Ectodermal cell (in vitro differentiated cells): ENCODE data around the gene TOP3B.

ENCODE experiments used
- H3K27ac ChIP-seq: 2 replicates; pipeline ENCODE4 v1.7.0; 2013; ENCODE audit warnings: mild to moderate bottlenecking, low read depth, low read length; ENCODE audit not compliant: insufficient read depth, poor library complexity, severe bottlenecking
- H3K27me3 ChIP-seq: 2 replicates; pipeline ENCODE4 v1.7.0; 2013; ENCODE audit warnings: mild to moderate bottlenecking, low read length; ENCODE audit not compliant: insufficient read depth, control insufficient read depth, poor library complexity, severe bottlenecking
- H3K36me3 ChIP-seq: one replicate; pipeline ENCODE4 v1.7.0; 2013; ENCODE audit warnings: low read length; ENCODE audit not compliant: control insufficient read depth, insufficient read depth
- H3K4me1 ChIP-seq: one replicate; pipeline ENCODE4 v1.7.0; 2013; ENCODE audit warnings: low read length; ENCODE audit not compliant: control insufficient read depth, insufficient read depth
- H3K4me3 ChIP-seq: 2 replicates; pipeline ENCODE4 v1.7.0; 2013; ENCODE audit warnings: low read depth, low read length, control low read depth; ENCODE audit not compliant: insufficient read depth
- H3K9me3 ChIP-seq: 2 replicates; pipeline ENCODE4 v1.7.0; 2013; ENCODE audit warnings: mild to moderate bottlenecking, low read length, moderate library complexity; ENCODE audit not compliant: control insufficient read depth
- WGBS, 2 experiments: methylation state at CpG; one replicate each; pipeline ENCODE4 v1.1.7; 2013; ENCODE audit warnings: missing lambda C conversion rate in 2 of 2; 5-methylcytosine and 5-hydroxymethylcytosine counted together

TOP3B gene

GRCh38 chr22:21970037-21970799 is 12.4 kb downstream of the TOP3B start:
- Histone ChIP-seq H3K27ac (no peak overlapping the region), H3K36me3 (peaks cover 67% of the 10 kb centered on the region)

GRCh38 chr22:21968452-21969129 is 14.0 kb downstream of the TOP3B start:
- no peaks in the 10 kb centered on the region for H3K27me3 ChIP-seq
- peaks cover 72% of the 10 kb centered on the region for H3K36me3 ChIP-seq
- 96 to 98% methylated on average over 5 of the region's 5 CpGs for WGBS, 2 experiments
- no peak overlapping the region for H3K4me3 ChIP-seq
- H3K9me3 ChIP-seq: no peaks in the 10 kb centered on the region
- no peaks in the 10 kb centered on the region for H3K4me1 ChIP-seq
- no peak overlapping the region for H3K27ac ChIP-seq

More at GRCh38 chr22:21970037-21970799, 12.4 kb downstream of the TOP3B start:
- Histone ChIP-seq H3K4me3 (no peak overlapping the region), H3K9me3 (no peaks in the 10 kb centered on the region), H3K4me1 (no peaks in the 10 kb centered on the region), H3K27me3 (no peaks in the 10 kb centered on the region)
- whole genome bisulfite sequencing, 2 experiments: 94 to 95% methylated on average over 19 of the region's 19 CpGs

- H3K27ac ChIP-seq: no peak overlapping the region
- 90 to 96% methylated on average over 7 of the region's 7 CpGs for WGBS, 2 experiments
These were observed 14.8 kb downstream of the TOP3B start for GRCh38 chr22:21967693-21968271.

GRCh38 chr22:21966643-21967516 is 15.7 kb downstream of the TOP3B start:
- WGBS, 2 experiments: 94 to 96% methylated on average over 16 of the region's 16 CpGs
- peaks cover 75% of the 10 kb centered on the region for H3K36me3 ChIP-seq
- H3K4me3 ChIP-seq: no peak overlapping the region
- no peaks in the 10 kb centered on the region for H3K9me3 ChIP-seq
- H3K4me1 ChIP-seq: no peaks in the 10 kb centered on the region
- no peak overlapping the region for H3K27ac ChIP-seq
- no peaks in the 10 kb centered on the region for H3K27me3 ChIP-seq

More at GRCh38 chr22:21967693-21968271, 14.8 kb downstream of the TOP3B start:
- Histone ChIP-seq H3K36me3 (peaks cover 71% of the 10 kb centered on the region), H3K4me3 (no peak overlapping the region), H3K9me3 (no peaks in the 10 kb centered on the region), H3K27me3 (no peaks in the 10 kb centered on the region), H3K4me1 (no peaks in the 10 kb centered on the region)

GRCh38 chr22:21965762-21966288 is 16.8 kb downstream of the TOP3B start:
- Histone ChIP-seq H3K27ac (no peak overlapping the region), H3K27me3 (no peaks in the 10 kb centered on the region)

GRCh38 chr22:21964918-21965484 is 17.6 kb downstream of the TOP3B start:
- 89 to 93% methylated on average over 5 to 6 of the region's 6 CpGs for WGBS, 2 experiments
- Histone ChIP-seq H3K4me3 (no peak overlapping the region), H3K9me3 (no peaks in the 10 kb centered on the region), H3K27me3 (no peaks in the 10 kb centered on the region), H3K36me3 (peaks cover 62% of the 10 kb centered on the region), H3K27ac (no peak overlapping the region), H3K4me1 (no peaks in the 10 kb centered on the region)

More at GRCh38 chr22:21965762-21966288, 16.8 kb downstream of the TOP3B start:
- Histone ChIP-seq H3K9me3 (no peaks in the 10 kb centered on the region), H3K4me3 (no peak overlapping the region), H3K4me1 (no peaks in the 10 kb centered on the region), H3K36me3 (peaks cover 71% of the 10 kb centered on the region)
- WGBS, 2 experiments: 95% methylated on average over 6 of the region's 6 CpGs

GRCh38 chr22:21964234-21964633 is 18.4 kb downstream of the TOP3B start:
- H3K9me3 ChIP-seq: no peaks in the 10 kb centered on the region
- no peak overlapping the region for H3K4me3 ChIP-seq
- no peaks in the 10 kb centered on the region for H3K4me1 ChIP-seq
- H3K27ac ChIP-seq: no peak overlapping the region
- 94 to 95% methylated on average over 15 of the region's 15 CpGs for WGBS, 2 experiments
- H3K36me3 ChIP-seq: peaks cover 62% of the 10 kb centered on the region
- no peaks in the 10 kb centered on the region for H3K27me3 ChIP-seq

- H3K27ac ChIP-seq: no peak overlapping the region
- 94 to 97% methylated on average over 19 of the region's 19 CpGs for WGBS, 2 experiments
- peaks cover 59% of the 10 kb centered on the region for H3K36me3 ChIP-seq
- no peaks in the 10 kb centered on the region for H3K27me3 ChIP-seq
- no peak overlapping the region for H3K4me3 ChIP-seq
- H3K9me3 ChIP-seq: no peaks in the 10 kb centered on the region
- no peaks in the 10 kb centered on the region for H3K4me1 ChIP-seq
These were observed 18.8 kb downstream of the TOP3B start for GRCh38 chr22:21963790-21964211.

GRCh38 chr22:21963286-21963685 is 19.3 kb downstream of the TOP3B start:
- Histone ChIP-seq H3K27ac (no peak overlapping the region), H3K9me3 (no peaks in the 10 kb centered on the region), H3K36me3 (peaks cover 54% of the 10 kb centered on the region), H3K4me1 (no peaks in the 10 kb centered on the region), H3K27me3 (no peaks in the 10 kb centered on the region), H3K4me3 (no peak overlapping the region)
- WGBS, 2 experiments: 93 to 95% methylated on average over 7 of the region's 7 CpGs
